Measurements from ENCODE around the gene TMEM176B. TPM values are rescaled to one million over a fixed set of nuclear protein-coding genes. Genes with fewer than 3 reads are reported as not detected.
A peak's percentile ranks its signal among the peaks of the same experiment; 100 is the strongest.

The TMEM176B gene
- total RNA-seq, 4 donors from 2014 or later = 30.4 to 369 (median 224) TPM

DNA sequence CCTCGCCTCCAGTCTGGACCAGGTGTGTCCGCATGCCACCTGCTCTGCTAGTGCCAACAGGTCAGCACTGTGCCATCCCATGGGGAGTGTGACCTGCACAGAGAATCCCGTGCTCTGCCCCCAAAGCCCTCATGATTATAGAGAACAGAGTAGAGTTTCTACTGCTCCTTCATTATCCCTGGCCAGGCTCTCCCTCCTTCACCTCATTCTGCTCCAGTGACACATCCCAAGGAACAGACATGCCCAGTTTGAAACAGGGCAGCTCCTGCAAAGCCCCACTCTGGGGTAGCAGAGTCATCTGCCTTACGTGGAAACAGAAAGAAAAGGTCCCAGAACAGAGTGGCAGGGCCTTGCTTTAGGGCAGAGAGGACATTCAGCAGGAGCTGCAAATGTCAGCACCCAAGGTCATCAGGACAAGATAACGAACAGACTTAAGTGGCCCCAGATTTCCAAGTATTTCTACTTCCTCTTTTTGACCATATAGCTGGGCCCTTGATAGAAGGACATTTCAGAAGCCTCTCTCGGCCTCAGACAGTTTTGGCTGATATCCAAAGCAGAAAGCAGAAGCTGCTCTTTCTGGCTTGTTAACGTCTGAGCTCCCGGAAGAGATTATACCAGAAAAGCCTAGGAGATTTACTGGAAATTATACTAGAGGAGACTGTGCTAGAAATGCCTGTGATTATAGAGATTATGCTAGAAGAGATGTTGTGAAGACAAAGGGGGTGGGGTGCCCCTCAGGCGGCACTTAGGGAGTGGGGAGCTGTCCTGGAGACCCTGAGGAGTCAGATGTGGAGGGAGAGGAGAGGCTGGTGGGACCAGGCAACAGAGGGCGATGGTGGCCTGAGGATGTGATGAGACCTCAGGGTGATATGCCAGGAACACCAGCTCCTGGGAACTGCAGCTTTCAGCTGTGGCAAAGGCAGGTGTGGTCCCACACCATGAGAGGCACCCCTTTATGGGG, 12.6 kb downstream of the TMEM176B start:
- H3K36me3 ChIP-seq = peaks cover 0 to 13% (median 4%) of the 10 kb centered on the region in 4 donors
- no peak overlapping the region for H3K4me3 ChIP-seq
- WGBS, 2 donors (ENCODE audit: low coverage in 1 of 2) = 17 to 40% methylated on average over 2 to 10 of the region's 10 CpGs
- DNase-seq = no peak
- H3K4me1 ChIP-seq = peaks cover 26 to 71% (median 49%) of the 10 kb centered on the region in 4 donors
- H3K9me3 ChIP-seq = no peaks in the 10 kb centered on the region
- TF ChIP-seq CTCF (IDR thresholded peaks at IDR 0.05) (no peak), EP300 (IDR thresholded peaks at IDR 0.05; ENCODE audit: low read depth) (no peak), POLR2AphosphoS5 (IDR thresholded peaks at IDR 0.05) (no peak), POLR2A (IDR thresholded peaks at IDR 0.05) (no peak)
- intact Hi-C loops (cut with DNase I; ENCODE audit: low total_unique reads) (loop anchor here (10.0 kb wide), 1 partner anchor 87 kb away; no protein-coding TSS in a partner anchor), in situ Hi-C loops (cut with MboI; ENCODE audit: low pct_ligation_motif_present in 1 of 4, low pct_unique_long_range_greater_than_20kb in 1 of 4, low sequenced_read_pairs in 3 of 4) (loop anchor here in 2 of 4 donors (10.0 to 25.0 kb wide), 2 partner anchors 67 to 200 kb away; partner anchors contain the start of genes KCNH2 (in 2 of the 2), NOS3 (in 2 of the 2) and AOC1 (in 1 of the 2))
- peak overlapping the region; percentile 83 to 89 (median 86) for H3K27ac ChIP-seq
- H3K27me3 ChIP-seq = no peaks in the 10 kb centered on the region

DNA sequence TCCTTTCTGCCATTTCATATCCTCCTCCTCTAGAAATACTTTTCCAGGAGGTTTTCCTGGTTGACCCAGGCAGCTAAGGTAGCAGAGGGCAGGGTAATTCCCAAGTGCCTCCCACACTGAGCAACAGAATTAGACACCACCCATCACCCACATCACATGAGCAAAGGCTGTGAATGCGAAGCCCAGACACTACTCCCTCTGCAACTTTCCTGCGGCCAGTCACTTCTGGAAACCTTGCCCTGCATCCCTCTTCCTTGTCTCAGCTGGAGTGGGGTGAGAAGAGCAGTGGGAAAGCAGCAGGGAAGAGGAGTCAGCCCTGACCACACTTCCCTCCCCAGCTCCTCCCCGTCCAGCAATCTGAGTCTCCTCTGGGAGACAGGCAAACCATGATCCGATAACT, 15.2 kb downstream of the TMEM176B start:
- intact Hi-C loops (cut with DNase I; ENCODE audit: low total_unique reads) = loop anchor here (5.0 to 10.0 kb wide), 2 partner anchors 90 to 202 kb away; no protein-coding TSS in a partner anchor

DNA sequence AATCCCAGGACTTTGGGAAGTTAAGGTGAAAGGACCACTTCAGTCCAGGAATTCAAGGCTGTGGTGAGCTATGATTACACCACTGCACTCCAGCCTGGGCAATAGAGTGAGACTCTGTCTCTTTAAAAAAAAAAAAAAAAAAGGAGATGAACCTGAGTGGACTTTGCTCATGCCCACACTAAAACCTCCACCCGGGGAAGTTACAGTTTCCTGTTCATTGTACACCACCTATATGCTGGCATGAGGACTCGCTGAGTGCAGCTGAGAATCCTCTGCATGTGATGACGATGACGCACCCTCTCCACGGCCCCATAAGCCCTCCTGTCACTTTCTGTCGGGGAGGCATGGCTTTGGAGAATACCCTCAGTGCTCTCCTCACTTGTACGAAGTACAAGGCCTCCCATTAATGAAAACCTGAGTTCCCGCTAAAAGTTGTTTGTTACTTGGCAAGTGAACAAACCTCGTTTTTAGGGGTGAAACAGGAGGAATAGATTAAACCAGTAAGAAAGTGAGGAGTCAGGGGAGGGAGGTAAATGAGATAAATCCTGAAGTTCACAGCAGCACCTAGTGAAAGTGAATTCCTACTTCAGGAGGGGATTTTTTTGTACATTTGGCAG, 15.9 kb downstream of the TMEM176B start:
- Histone ChIP-seq H3K36me3 (no peaks in the 10 kb centered on the region), H3K27me3 (no peaks in the 10 kb centered on the region), H3K4me1 (peaks cover 29 to 85% (median 55%) of the 10 kb centered on the region in 4 donors), H3K9me3 (no peaks in the 10 kb centered on the region), H3K27ac (peak overlapping the region; percentile 83 to 89 (median 86)), H3K4me3 (no peak overlapping the region)
- in situ Hi-C loops (cut with MboI; ENCODE audit: low pct_ligation_motif_present in 1 of 4, low pct_unique_long_range_greater_than_20kb in 1 of 4, low sequenced_read_pairs in 3 of 4) = loop anchor here in 2 of 4 donors (10.0 to 25.0 kb wide), 2 partner anchors 71 to 203 kb away; partner anchors contain the start of genes KCNH2 (in 2 of the 2), NOS3 (in 2 of the 2) and AOC1 (in 1 of the 2)
- peak; percentile 85 for DNase-seq
- WGBS, 2 donors (ENCODE audit: low coverage in 1 of 2) = 39 to 47% methylated on average over 3 to 9 of the region's 9 CpGs
- TF ChIP-seq EP300 (IDR thresholded peaks at IDR 0.05; ENCODE audit: low read depth) (no peak), POLR2A (IDR thresholded peaks at IDR 0.05) (peak; percentile 73), POLR2AphosphoS5 (IDR thresholded peaks at IDR 0.05) (peak; percentile 50 to 85 (median 83)), CTCF (IDR thresholded peaks at IDR 0.05) (no peak)
- intact Hi-C loops (cut with DNase I; ENCODE audit: low total_unique reads) = loop anchor here (5.0 to 10.0 kb wide), 2 partner anchors 91 to 203 kb away; no protein-coding TSS in a partner anchor

More for the DNA sequence above, 15.2 kb downstream of the TMEM176B start:
- no peaks in the 10 kb centered on the region for H3K36me3 ChIP-seq
- peaks cover 29 to 83% (median 55%) of the 10 kb centered on the region in 4 donors for H3K4me1 ChIP-seq
- no peak overlapping the region for H3K4me3 ChIP-seq
- peak overlapping the region; percentile 83 to 89 (median 86) for H3K27ac ChIP-seq
- peak; percentile 62 for DNase-seq
- WGBS, 2 donors (ENCODE audit: low coverage in 1 of 2) = 47 to 50% methylated on average over 2 to 4 of the region's 4 CpGs
- H3K9me3 ChIP-seq = no peaks in the 10 kb centered on the region
- no peaks in the 10 kb centered on the region for H3K27me3 ChIP-seq
- in situ Hi-C loops (cut with MboI; ENCODE audit: low pct_ligation_motif_present in 1 of 4, low pct_unique_long_range_greater_than_20kb in 1 of 4, low sequenced_read_pairs in 3 of 4) = loop anchor here in 2 of 4 donors (10.0 to 25.0 kb wide), 2 partner anchors 70 to 202 kb away; partner anchors contain the start of genes KCNH2 (in 2 of the 2), NOS3 (in 2 of the 2) and AOC1 (in 1 of the 2)
- TF ChIP-seq POLR2A (IDR thresholded peaks at IDR 0.05) (peak; percentile 56), CTCF (IDR thresholded peaks at IDR 0.05) (no peak), POLR2AphosphoS5 (IDR thresholded peaks at IDR 0.05) (peak in 2 of 3 donors; percentile 65 to 82), EP300 (IDR thresholded peaks at IDR 0.05; ENCODE audit: low read depth) (no peak)

All from transverse colon (tissue), 4 donors.